Lower lobe of right lung (tissue), 2 donors: ENCODE results near the gene C9orf78. TPM values are rescaled to one million over a fixed set of nuclear protein-coding genes. Genes with fewer than 3 reads are reported as not detected.

ENCODE experiments used
- ATAC-seq, 2 donors: fragments of 200-7000 bp; cut with Tn5 transposase; one replicate each; pipeline ENCODE4 v1.9.1; 2020 to 2022; ENCODE audit warnings: mild to moderate bottlenecking in 2 of 2, moderate library complexity in 2 of 2
- DNase-seq: peaks from one replicate; pipeline ENCODE4 v3.0.0-alpha.2; 2020
- H3K27ac ChIP-seq: fragments of 200-600 bp; one replicate; pipeline ENCODE4 v1.8.0; 2022
- H3K27me3 ChIP-seq: fragments of 200-600 bp; one replicate; pipeline ENCODE4 v1.8.0; 2022; ENCODE audit warnings: low read depth
- H3K36me3 ChIP-seq: fragments of 200-600 bp; one replicate; pipeline ENCODE4 v1.8.0; 2022; ENCODE audit warnings: mild to moderate bottlenecking
- H3K4me1 ChIP-seq: fragments of 200-600 bp; one replicate; pipeline ENCODE4 v1.8.0; 2022
- H3K4me3 ChIP-seq: fragments of 200-600 bp; one replicate; pipeline ENCODE4 v1.8.0; 2022; ENCODE audit warnings: mild to moderate bottlenecking
- H3K9me3 ChIP-seq: fragments of 200-600 bp; one replicate; pipeline ENCODE4 v1.8.0; 2022
- intact Hi-C: fragments of 100-400 bp; cut with DNase I; formaldehyde crosslinking; loops from one replicate; pipeline ENCODE4 v1.11.0; 2022
- total RNA-seq: library from RNA; stranded (reverse); fragmentation: NEBNext Ultra II Directional; extraction: Animal tissue kit (Norgen Biotek cat#: 25700); gene quantifications from one replicate; pipeline ENCODE4 v1.2.1, GENCODE V29; 2021
- TF ChIP-seq, protein P1 (sequence below): fragments of 200-600 bp; IDR thresholded peaks from one replicate; pipeline ENCODE4 v1.8.0; 2022; ENCODE audit warnings: antibody characterized with exemption, mild to moderate bottlenecking
- donor health status: DM: no; HTN: yes; CAD: no; lungs with severe emphysema.

The C9orf78 gene
- total RNA-seq, 1 donor from 2014 or later: 42.0 TPM

GRCh38 chr9:129858167-129858962, 23.3 kb upstream of the C9orf78 start:
- Histone ChIP-seq H3K4me1 (no peaks in the 10 kb centered on the region), H3K4me3 (no peak overlapping the region), H3K27ac (no peak overlapping the region), H3K36me3 (peaks cover 84% of the 10 kb centered on the region), H3K9me3 (no peaks in the 10 kb centered on the region), H3K27me3 (no peaks in the 10 kb centered on the region)
- intact Hi-C loops: no loop called here
- TF ChIP-seq, protein P1, sequence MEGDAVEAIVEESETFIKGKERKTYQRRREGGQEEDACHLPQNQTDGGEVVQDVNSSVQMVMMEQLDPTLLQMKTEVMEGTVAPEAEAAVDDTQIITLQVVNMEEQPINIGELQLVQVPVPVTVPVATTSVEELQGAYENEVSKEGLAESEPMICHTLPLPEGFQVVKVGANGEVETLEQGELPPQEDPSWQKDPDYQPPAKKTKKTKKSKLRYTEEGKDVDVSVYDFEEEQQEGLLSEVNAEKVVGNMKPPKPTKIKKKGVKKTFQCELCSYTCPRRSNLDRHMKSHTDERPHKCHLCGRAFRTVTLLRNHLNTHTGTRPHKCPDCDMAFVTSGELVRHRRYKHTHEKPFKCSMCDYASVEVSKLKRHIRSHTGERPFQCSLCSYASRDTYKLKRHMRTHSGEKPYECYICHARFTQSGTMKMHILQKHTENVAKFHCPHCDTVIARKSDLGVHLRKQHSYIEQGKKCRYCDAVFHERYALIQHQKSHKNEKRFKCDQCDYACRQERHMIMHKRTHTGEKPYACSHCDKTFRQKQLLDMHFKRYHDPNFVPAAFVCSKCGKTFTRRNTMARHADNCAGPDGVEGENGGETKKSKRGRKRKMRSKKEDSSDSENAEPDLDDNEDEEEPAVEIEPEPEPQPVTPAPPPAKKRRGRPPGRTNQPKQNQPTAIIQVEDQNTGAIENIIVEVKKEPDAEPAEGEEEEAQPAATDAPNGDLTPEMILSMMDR: no peak
- ATAC-seq: no peak
- DNase-seq: no peak

- Histone ChIP-seq H3K27me3 (no peaks in the 10 kb centered on the region), H3K9me3 (no peaks in the 10 kb centered on the region), H3K27ac (no peak overlapping the region), H3K36me3 (peaks cover 85% of the 10 kb centered on the region), H3K4me3 (no peak overlapping the region), H3K4me1 (no peaks in the 10 kb centered on the region)
- intact Hi-C loops: no loop called here
- ATAC-seq (no peak), DNase-seq (no peak)
- TF ChIP-seq, protein P1: no peak
Observed at GRCh38 chr9:129857207-129857606, 22.1 kb upstream of the C9orf78 start.

GRCh38 chr9:129854588-129855110, 19.6 kb upstream of the C9orf78 start:
- TF ChIP-seq, protein P1: no peak
- Histone ChIP-seq H3K9me3 (no peaks in the 10 kb centered on the region), H3K36me3 (peaks cover 90% of the 10 kb centered on the region), H3K4me1 (no peaks in the 10 kb centered on the region), H3K27me3 (no peaks in the 10 kb centered on the region), H3K27ac (no peak overlapping the region), H3K4me3 (no peak overlapping the region)
- intact Hi-C loops: no loop called here
- DNase-seq (no peak), ATAC-seq (no peak)

GRCh38 chr9:129853614-129854013, 18.5 kb upstream of the C9orf78 start:
- TF ChIP-seq, protein P1: no peak
- intact Hi-C loops: no loop called here
- peaks cover 88% of the 10 kb centered on the region for H3K36me3 ChIP-seq
- no peak overlapping the region for H3K4me3 ChIP-seq
- no peak overlapping the region for H3K27ac ChIP-seq
- no peaks in the 10 kb centered on the region for H3K9me3 ChIP-seq
- no peaks in the 10 kb centered on the region for H3K4me1 ChIP-seq
- no peaks in the 10 kb centered on the region for H3K27me3 ChIP-seq
- no peak for DNase-seq
- ATAC-seq: no peak

DNA sequence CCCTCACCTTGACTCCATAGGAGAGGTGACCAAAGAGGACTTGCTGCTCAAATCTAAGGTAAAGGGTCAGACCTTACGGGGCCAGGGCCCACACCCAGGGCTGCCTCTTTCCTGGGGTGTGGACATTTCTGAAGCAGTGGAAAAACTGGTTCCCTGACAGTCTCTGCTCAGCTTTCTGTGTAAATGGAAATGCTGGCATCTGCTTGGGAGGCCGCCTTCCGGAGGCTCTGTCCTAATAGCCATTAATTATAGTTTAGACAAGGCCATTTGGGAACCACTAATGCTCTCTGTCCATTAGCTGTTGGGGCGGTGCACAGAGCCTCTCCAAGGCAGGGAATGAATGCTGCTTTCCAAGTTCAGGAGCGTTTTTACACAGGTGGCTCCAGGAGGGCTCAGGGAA, 17.5 kb upstream of the C9orf78 start:
- H3K4me3 ChIP-seq: no peak overlapping the region
- TF ChIP-seq, protein P1: no peak
- intact Hi-C loops: no loop called here
- ATAC-seq: no peak
- no peaks in the 10 kb centered on the region for H3K27me3 ChIP-seq
- no peaks in the 10 kb centered on the region for H3K4me1 ChIP-seq
- peaks cover 77% of the 10 kb centered on the region for H3K36me3 ChIP-seq
- no peaks in the 10 kb centered on the region for H3K9me3 ChIP-seq
- no peak for DNase-seq
- no peak overlapping the region for H3K27ac ChIP-seq
